CD4-positive, alpha-beta T cell treated with Interleukin-4 for 4 hours (primary cell): ENCODE measurements around the gene PPP2R5E.
A peak's percentile ranks its signal among the peaks of the same experiment; 100 is the strongest.
"Not testable (repeated sequence)": the region's sequence is repeated elsewhere in the genome, so short reads cannot be mapped to it uniquely, and the experiment has no call there.

ENCODE experiments used
- DNase-seq: peaks from one replicate; pipeline ENCODE4 v3.0.0-alpha.2; 2020

PPP2R5E gene

GRCh38 chr14:63543000-63543825 lies at the start of gene PPP2R5E:
Gene PPP2R5E, minus strand, starts transcription at chr14:63543377. Its CDS starts 3,692 bp downstream, at chr14:63539685.
- DNase-seq = peak; percentile 99

GRCh38 chr14:63583046-63583445 lies 39.9 kb upstream of the PPP2R5E start:
- DNase-seq = not testable (repeated sequence)

GRCh38 chr14:63581491-63581890 lies 38.3 kb upstream of the PPP2R5E start:
- no peak for DNase-seq

- no peak for DNase-seq
Observed at GRCh38 chr14:63578300-63578699, 35.1 kb upstream of the PPP2R5E start.

- no peak for DNase-seq
Observed at GRCh38 chr14:63573581-63573980, 30.4 kb upstream of the PPP2R5E start.

- no peak for DNase-seq
Observed at GRCh38 chr14:63565448-63565847, 22.3 kb upstream of the PPP2R5E start.

GRCh38 chr14:63564318-63564717 lies 21.1 kb upstream of the PPP2R5E start:
- DNase-seq = no peak

GRCh38 chr14:63563370-63564026 lies 20.3 kb upstream of the PPP2R5E start:
- DNase-seq = no peak

GRCh38 chr14:63562405-63562804 lies 19.2 kb upstream of the PPP2R5E start:
- DNase-seq = no peak

GRCh38 chr14:63555572-63555971 lies 12.4 kb upstream of the PPP2R5E start:
- no peak for DNase-seq

GRCh38 chr14:63551332-63551731 lies 8.2 kb upstream of the PPP2R5E start:
- no peak for DNase-seq

GRCh38 chr14:63547798-63548335 lies 4.7 kb upstream of the PPP2R5E start:
- DNase-seq = no peak

- no peak for DNase-seq
Observed at GRCh38 chr14:63545431-63545830, 2.3 kb upstream of the PPP2R5E start.

GRCh38 chr14:63544591-63545299 lies 1.6 kb upstream of the PPP2R5E start:
- DNase-seq = no peak

GRCh38 chr14:63543826-63544406 lies 739 bp upstream of the PPP2R5E start:
- no peak for DNase-seq

GRCh38 chr14:63542231-63542999 lies 762 bp downstream of the PPP2R5E start:
- no peak for DNase-seq

- DNase-seq = no peak
Observed at GRCh38 chr14:63535918-63536317, 7.3 kb downstream of the PPP2R5E start.

- DNase-seq = no peak
Observed at GRCh38 chr14:63533474-63533873, 9.7 kb downstream of the PPP2R5E start.

- peak; percentile 59 for DNase-seq
Observed at GRCh38 chr14:63524537-63525155, 18.5 kb downstream of the PPP2R5E start.

GRCh38 chr14:63523735-63524426 lies 19.3 kb downstream of the PPP2R5E start:
- DNase-seq = no peak

GRCh38 chr14:63522511-63522910 lies 20.7 kb downstream of the PPP2R5E start:
- not testable (repeated sequence) for DNase-seq
